K562 (cell line): ENCODE data around the gene MAML3. TPM values are rescaled to one million over a fixed set of nuclear protein-coding genes. Genes with fewer than 3 reads are reported as not detected.

Experiments used
- ATAC-seq: fragments of 200-7000 bp; cut with Tn5 transposase; 3 replicates; pipeline ENCODE4 v1.9.1; 2020; ENCODE audit warnings: moderate library complexity
- BruUV-seq: library from RNA; stranded (reverse); fragments of 400-500 nt; replicated peaks from 2 replicates; lab custom pipeline; 2021; lab: Mats Ljungman, UMichigan
- CTCF ChIA-PET: fragments of 300-600 bp; formaldehyde crosslinking; extraction: SDS; loops from one replicate; lab custom pipeline; 2021; ENCODE audit warnings: low intra/inter-chr PET ratio; lab: Yijun Ruan, JAX
- POLR2A ChIA-PET: fragments of 300-600, 350-650 bp; sonication (Branson Sonifier 250); formaldehyde crosslinking; extraction: SDS; loops from one replicate; lab custom pipeline; 2021; ENCODE audit warnings: antibody characterized with exemption, inconsistent platforms; lab: Yijun Ruan, JAX
- DNase-seq, 4 experiments: peaks; one replicate each; pipeline versions ENCODE4 v3.0.0 to v3.0.0-alpha.2; 2011 to 2018; ENCODE audit warnings: low spot score in 3 of 4, mixed read lengths in 3 of 4; ENCODE audit errors: extremely low read depth in 1 of 4
- FAIRE-seq: peaks from 2 replicates; lab custom pipeline; 2011; peaks lifted over from hg19 to GRCh38; lab: Jason Lieb, UNC
- H2AFZ ChIP-seq: 2 replicates; pipeline ENCODE4 v1.6.0; 2011; ENCODE audit warnings: low read depth, low read length, control low read depth, inconsistent platforms
- H3K27ac ChIP-seq: fragments of 200-600 bp; 3 replicates; pipeline ENCODE4 v1.8.0; 2011; ENCODE audit warnings: low read depth, mild to moderate bottlenecking, control low read depth, inconsistent platforms, low read length, moderate library complexity, mixed read lengths; ENCODE audit errors: extremely low read depth
- H3K27me3 ChIP-seq, 2 experiments: fragments of 300-600 bp in 1 of 2; 2 replicates in 1 of 2; 3 replicates in 1 of 2; pipeline versions ENCODE4 v1.6.0 to v1.8.0; 2011; ENCODE audit warnings: inconsistent platforms in 2 of 2, low read length in 2 of 2, mild to moderate bottlenecking in 1 of 2, mixed read lengths in 1 of 2, moderate library complexity in 1 of 2; ENCODE audit not compliant: control insufficient read depth in 2 of 2, insufficient read depth in 2 of 2
- H3K36me3 ChIP-seq: fragments of 300-600 bp; 3 replicates; pipeline ENCODE4 v1.8.0; 2011; ENCODE audit warnings: mild to moderate bottlenecking, low read length, inconsistent platforms; ENCODE audit not compliant: control insufficient read depth, insufficient read depth
- H3K4me1 ChIP-seq, 2 experiments: fragments of 200-600 bp in 1 of 2; replicated peaks in 1 of 2; 2 replicates in 1 of 2; 3 replicates in 1 of 2; pipeline versions ENCODE4 v1.5.1 to v1.8.0; 2011; ENCODE audit warnings: inconsistent platforms in 2 of 2, low read length in 2 of 2, mild to moderate bottlenecking in 1 of 2, mixed read lengths in 1 of 2, moderate library complexity in 1 of 2; ENCODE audit not compliant: control insufficient read depth in 2 of 2, insufficient read depth in 2 of 2
- H3K4me2 ChIP-seq: 2 replicates; pipeline ENCODE4 v1.6.1; 2011; ENCODE audit warnings: low read length, control low read depth, inconsistent platforms, mixed read lengths; ENCODE audit not compliant: insufficient read depth
- H3K4me3 ChIP-seq: fragments of 200-600 bp; sonication (generic), shearing (Covaris generic); 2 replicates; pipeline ENCODE4 v1.5.1; 2016; ENCODE audit warnings: control low read depth, inconsistent platforms
- H3K79me2 ChIP-seq: fragments of 200-600 bp; 3 replicates; pipeline ENCODE4 v1.8.0; 2011; ENCODE audit warnings: low read length, inconsistent platforms; ENCODE audit not compliant: control insufficient read depth, insufficient read depth
- H3K9ac ChIP-seq, 2 experiments: 2 replicates each; pipeline versions ENCODE4 v1.6.0 to v1.6.1; 2011; ENCODE audit warnings: low read depth in 2 of 2, low read length in 2 of 2, control low read depth in 1 of 2, inconsistent platforms in 1 of 2, mild to moderate bottlenecking in 1 of 2, mixed read lengths in 1 of 2; ENCODE audit not compliant: insufficient read depth in 1 of 2
- H3K9me1 ChIP-seq: one replicate; pipeline ENCODE4 v1.6.0; 2011; ENCODE audit warnings: inconsistent platforms, mild to moderate bottlenecking, low read length, moderate library complexity; ENCODE audit not compliant: control insufficient read depth, insufficient read depth
- H3K9me3 ChIP-seq: replicated peaks from 2 replicates; pipeline ENCODE4 v1.5.1; 2011; ENCODE audit warnings: low read depth, low read length, inconsistent platforms; ENCODE audit not compliant: control insufficient read depth, insufficient read depth
- H4K20me1 ChIP-seq: replicated peaks from 2 replicates; pipeline ENCODE4 v1.6.1; 2011; ENCODE audit warnings: low read length, inconsistent platforms, mixed read lengths; ENCODE audit not compliant: control insufficient read depth, insufficient read depth
- BCOR ChIP-seq: fragments of 450-650 bp; IDR thresholded peaks from 2 replicates; pipeline ENCODE4 v1.6.1; 2016
- BRD9 ChIP-seq: fragments of 450-650 bp; IDR thresholded peaks from 2 replicates; pipeline ENCODE4 v1.6.1; 2018; ENCODE audit warnings: low read depth; ENCODE audit not compliant: partially characterized antibody
- GABPA ChIP-seq: fragments of 200-800 bp; sonication (Bioruptor generic); conservative IDR thresholded peaks from 2 replicates; pipeline ENCODE4 v1.6.1; 2016; ENCODE audit warnings: low read depth, missing genetic modification characterization, missing compliant biosample characterization
- L3MBTL2 ChIP-seq: fragments of 450-650 bp; IDR thresholded peaks from 2 replicates; pipeline ENCODE4 v1.6.1; 2016; ENCODE audit warnings: mild to moderate bottlenecking, moderate library complexity
- MYC ChIP-seq, 2 experiments: fragments of 250-450 bp in 1 of 2; sonication (Bioruptor Pico) in 1 of 2; IDR thresholded peaks; 2 replicates each; pipeline versions ENCODE4 v1.5.1 to v1.6.1; 2012 to 2021; ENCODE audit warnings: low read depth in 2 of 2, borderline replicate concordance in 1 of 2, improper control_type of control experiment in 1 of 2, low read length in 1 of 2, mild to moderate bottlenecking in 1 of 2, moderate library complexity in 1 of 2
- RBM34 ChIP-seq: fragments of 200-400 bp; formaldehyde crosslinking; IDR thresholded peaks from 2 replicates; pipeline ENCODE4 v1.6.1; 2018; ENCODE audit warnings: low read length, borderline replicate concordance; ENCODE audit not compliant: insufficient read depth
- TFE3 ChIP-seq: fragments of 450-650 bp; formaldehyde crosslinking; IDR thresholded peaks from 2 replicates; pipeline ENCODE4 v1.4.0; 2020; ENCODE audit warnings: mild to moderate bottlenecking, mixed read lengths
- WGBS: fragments of 100-300 bp; shearing (Covaris generic); methylation state at CpG from one replicate; pipeline ENCODE4 v1.1.6; 2016; ENCODE audit warnings: low coverage, mixed read lengths; ENCODE audit not compliant: insufficient coverage; ENCODE audit errors: missing lambda C conversion rate; 5-methylcytosine and 5-hydroxymethylcytosine counted together
- in situ Hi-C: fragments of 300-500 bp; cut with MboI; formaldehyde crosslinking; loops from 4 replicates; pipeline ENCODE4 v1.15.0; 2018; ENCODE audit warnings: inconsistent platforms, mixed read lengths
- intact Hi-C: fragments of 100-400 bp; cut with micrococcal nuclease; formaldehyde crosslinking; loops from 2 replicates; pipeline ENCODE4 v1.14.2; 2022
- polyA plus RNA-seq, 8 experiments: library from polyadenylated mRNA; depleted of rRNA in 4 of 8; stranded (reverse) in 5 of 8; unstranded in 3 of 8; fragments of >200 nt; fragmentation: Nextera tagmentation in 2 of 8; fragmentation: Illumina TruSeq in 1 of 8; extraction: Ambion mirVana in 2 of 8; extraction: Trizol in 1 of 8; gene quantifications; 2 replicates each; pipeline versions ENCODE4 v1.2.1 to v1.2.3, GENCODE V29; 2011 to 2014; ENCODE audit warnings: inconsistent platforms in 1 of 8, missing spikeins in 1 of 8
- total RNA-seq, 7 experiments: library from RNA; depleted of rRNA in 6 of 7; stranded (reverse); fragments of >200 nt in 6 of 7; fragmentation: Illumina TruSeq in 2 of 7; extraction: Trizol in 2 of 7; gene quantifications; 2 replicates each; pipeline versions ENCODE4 v1.2.1 to v1.2.3, GENCODE V29; 2011 to 2021; ENCODE audit warnings: low replicate concordance in 1 of 7

MAML3 gene
- total and polyA plus RNA-seq, 9 of the 15 experiments (the other 6 are each of a cell fraction or from before 2014, with no cell fraction given), result 0.01 to 0.55 (median 0.25) TPM

- no TSS peak for BruUV-seq
- Histone ChIP-seq H3K4me3 (no peak overlapping the region), H3K79me2 (no peaks in the 10 kb centered on the region), H3K9me3 (no peaks in the 10 kb centered on the region), H3K4me1 (no peaks in the 10 kb centered on the region), H4K20me1 (no peaks in the 10 kb centered on the region)
- in situ Hi-C loops, result no loop called here
- intact Hi-C loops, result no loop called here
- 3% methylated on average over 6 of the region's 6 CpGs for WGBS
- no peak for FAIRE-seq
- ATAC-seq, result no peak
- TF ChIP-seq MYC (IDR thresholded peaks at IDR 0.05; ENCODE audit: low read depth, low read length), result no peak
- no peak for TF ChIP-seq MYC (CRISPR knock-in tag; IDR thresholded peaks at IDR 0.05; ENCODE audit: borderline replicate concordance, low read depth)
- TF ChIP-seq L3MBTL2, result no peak
- no peak for TF ChIP-seq BCOR
- TF ChIP-seq GABPA, result no peak
- TF ChIP-seq RBM34, result no peak
- TF ChIP-seq, all 486 proteins: peak for 0
- Histone ChIP-seq H3K4me2 (no peak overlapping the region), H3K27me3 (peaks cover 2 to 7% of the 10 kb centered on the region in 2 experiments; a peak in 1 of 5 replicates), H3K27ac (no peak overlapping the region), H2AFZ (no peak overlapping the region), H3K9ac (no peak overlapping the region), H3K36me3 (no peaks in the 10 kb centered on the region), H3K9me1 (no peaks in the 10 kb centered on the region)
- CTCF ChIA-PET, result no interaction called here
- DNase-seq, result no peak
- POLR2A ChIA-PET, result no interaction called here
These were observed 27.7 kb downstream of the MAML3 start for GRCh38 chr4:140126261-140126660.

GRCh38 chr4:140125374-140125773, 28.6 kb downstream of the MAML3 start:
- no peak overlapping the region for H2AFZ ChIP-seq
- H4K20me1 ChIP-seq, result no peaks in the 10 kb centered on the region
- in situ Hi-C loops, result no loop called here
- DNase-seq (no peak), FAIRE-seq (no peak), ATAC-seq (no peak)
- CTCF ChIA-PET, result no interaction called here
- no peak overlapping the region for H3K27ac ChIP-seq
- no peak overlapping the region for H3K9ac ChIP-seq
- H3K9me1 ChIP-seq, result no peaks in the 10 kb centered on the region
- H3K79me2 ChIP-seq, result no peaks in the 10 kb centered on the region
- H3K27me3 ChIP-seq, result peaks cover 2 to 7% of the 10 kb centered on the region in 2 experiments; a peak in 1 of 5 replicates
- no peak overlapping the region for H3K4me3 ChIP-seq
- WGBS, result 0% methylated on average over 2 of the region's 2 CpGs
- POLR2A ChIA-PET, result no interaction called here
- no peaks in the 10 kb centered on the region for H3K9me3 ChIP-seq
- intact Hi-C loops, result no loop called here
- no TSS peak for BruUV-seq
- no peak overlapping the region for H3K4me2 ChIP-seq
- TF ChIP-seq BRD9, result no peak
- TF ChIP-seq TFE3 (CRISPR knock-in tag), result 0 out of 2 replicates have a peak, but pooled peaks have one; percentile 12
- H3K4me1 ChIP-seq, result no peaks in the 10 kb centered on the region
- no peaks in the 10 kb centered on the region for H3K36me3 ChIP-seq
